Retinal pigment epithelial cell (primary cell): ENCODE results near the gene NDUFS3.
"Not testable (repeated sequence)": the region's sequence is repeated elsewhere in the genome, so short reads cannot be mapped to it uniquely, and the experiment has no call there.

Experiments used
- DNase-seq: peaks from one replicate; pipeline ENCODE4 v3.0.0-alpha.2; 2010; ENCODE audit warnings: low read depth
- H3K4me3 ChIP-seq: 2 replicates; pipeline ENCODE4 v1.5.1; 2011; ENCODE audit warnings: mild to moderate bottlenecking, low read length, control low read depth, moderate library complexity
- TF ChIP-seq, protein P1 (sequence below): conservative IDR thresholded peaks from 2 replicates; pipeline ENCODE4 v1.5.1; 2011; ENCODE audit warnings: low read depth, low read length, control low read depth, inconsistent platforms

Gene NDUFS3

DNA sequence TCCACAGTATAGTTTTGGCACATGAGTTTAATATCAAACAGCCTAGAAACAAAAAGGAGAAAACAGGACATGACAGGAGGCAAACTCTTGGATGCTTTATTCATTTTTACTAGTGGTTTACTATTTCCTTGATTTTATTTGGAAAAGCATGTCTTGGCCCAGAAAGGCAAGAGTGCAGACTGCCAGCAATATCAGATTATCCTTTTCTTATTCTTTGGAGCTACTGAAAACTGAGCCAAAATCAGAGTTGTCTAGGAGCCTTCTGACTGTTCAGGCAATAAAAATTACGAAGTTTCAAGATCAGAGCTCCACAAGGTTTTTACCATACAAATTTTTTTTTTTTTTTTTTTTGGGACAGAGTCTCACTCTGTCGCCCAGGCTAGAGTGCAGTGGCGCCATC is 42.0 kb upstream of the NDUFS3 start:
- TF ChIP-seq, protein P1, sequence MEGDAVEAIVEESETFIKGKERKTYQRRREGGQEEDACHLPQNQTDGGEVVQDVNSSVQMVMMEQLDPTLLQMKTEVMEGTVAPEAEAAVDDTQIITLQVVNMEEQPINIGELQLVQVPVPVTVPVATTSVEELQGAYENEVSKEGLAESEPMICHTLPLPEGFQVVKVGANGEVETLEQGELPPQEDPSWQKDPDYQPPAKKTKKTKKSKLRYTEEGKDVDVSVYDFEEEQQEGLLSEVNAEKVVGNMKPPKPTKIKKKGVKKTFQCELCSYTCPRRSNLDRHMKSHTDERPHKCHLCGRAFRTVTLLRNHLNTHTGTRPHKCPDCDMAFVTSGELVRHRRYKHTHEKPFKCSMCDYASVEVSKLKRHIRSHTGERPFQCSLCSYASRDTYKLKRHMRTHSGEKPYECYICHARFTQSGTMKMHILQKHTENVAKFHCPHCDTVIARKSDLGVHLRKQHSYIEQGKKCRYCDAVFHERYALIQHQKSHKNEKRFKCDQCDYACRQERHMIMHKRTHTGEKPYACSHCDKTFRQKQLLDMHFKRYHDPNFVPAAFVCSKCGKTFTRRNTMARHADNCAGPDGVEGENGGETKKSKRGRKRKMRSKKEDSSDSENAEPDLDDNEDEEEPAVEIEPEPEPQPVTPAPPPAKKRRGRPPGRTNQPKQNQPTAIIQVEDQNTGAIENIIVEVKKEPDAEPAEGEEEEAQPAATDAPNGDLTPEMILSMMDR = no peak
- DNase-seq = no peak
- H3K4me3 ChIP-seq = no peak overlapping the region

DNA sequence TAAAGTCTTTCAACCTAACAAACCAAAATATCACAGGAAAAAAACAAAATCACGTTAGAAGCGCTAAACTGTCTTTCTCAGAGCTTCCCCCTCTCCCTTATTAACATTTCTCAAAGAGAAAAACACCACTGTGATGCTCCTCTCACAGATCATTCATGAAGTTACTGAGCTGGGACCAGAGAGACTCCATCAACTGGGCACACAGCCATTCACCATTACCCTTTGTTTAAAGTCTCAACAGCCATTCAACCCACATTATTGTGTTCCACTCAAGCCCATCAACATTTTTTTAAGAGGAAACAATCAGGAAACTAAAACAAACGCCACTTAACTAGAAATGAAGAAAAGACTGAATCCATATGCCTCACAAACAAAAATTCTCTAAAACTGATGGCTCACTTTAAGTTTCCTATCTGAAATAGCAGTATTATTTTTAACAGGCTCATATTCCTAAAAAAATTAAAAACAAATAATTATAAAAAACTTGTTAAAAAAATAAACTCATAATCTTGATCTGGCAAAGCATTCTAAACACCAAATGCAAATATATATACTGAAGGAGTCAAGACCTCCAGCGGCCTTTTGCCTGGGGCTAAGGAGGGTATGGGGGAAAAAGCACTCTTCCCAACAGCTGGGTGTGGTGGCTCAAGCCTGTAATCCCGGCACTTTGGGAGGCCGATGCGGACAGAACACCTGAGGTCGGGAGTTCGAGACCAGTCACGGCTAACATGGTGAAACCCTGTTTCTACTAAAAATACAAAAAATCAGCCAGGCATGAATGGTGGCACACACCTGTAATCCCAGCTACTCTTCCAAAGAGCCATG is 39.9 kb upstream of the NDUFS3 start:
- DNase-seq = no peak
- H3K4me3 ChIP-seq = no peak overlapping the region
- TF ChIP-seq, protein P1 = no peak

DNA sequence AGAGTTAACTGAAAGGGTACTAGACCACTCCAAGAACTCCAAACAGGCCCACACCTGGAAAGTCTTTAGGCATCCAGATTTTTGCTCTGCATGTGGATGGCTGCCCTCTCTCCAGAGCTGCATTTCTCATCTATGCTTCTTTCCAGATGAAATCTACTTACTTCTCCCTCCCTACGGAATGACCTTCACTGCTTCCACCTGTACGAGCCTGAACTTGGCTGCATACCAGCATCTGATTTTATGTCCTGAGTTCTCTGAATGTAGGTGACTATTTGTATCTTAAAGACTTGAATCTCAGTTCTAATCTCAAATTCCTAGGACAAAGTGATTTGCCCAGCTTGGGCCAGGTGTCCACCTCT is 39.2 kb upstream of the NDUFS3 start:
- H3K4me3 ChIP-seq = no peak overlapping the region
- TF ChIP-seq, protein P1 = no peak
- DNase-seq = no peak

DNA sequence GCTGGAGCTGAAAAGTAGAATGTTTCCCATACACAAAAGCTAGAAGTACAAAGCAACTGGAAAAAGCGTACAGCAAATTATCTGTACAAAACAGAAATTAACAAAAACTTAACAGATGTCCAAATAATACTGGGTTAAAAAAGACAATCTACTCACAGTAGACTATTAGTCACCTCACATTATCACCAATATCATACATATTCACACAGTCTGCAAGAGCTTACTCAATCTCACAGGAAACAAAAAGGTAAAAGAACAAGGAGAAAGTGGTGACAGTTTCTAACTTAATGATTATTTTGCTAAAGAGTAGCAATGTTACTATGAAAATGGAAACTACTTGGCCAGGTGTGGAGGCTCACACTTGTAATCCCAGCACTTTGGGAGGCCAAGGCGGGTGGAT is 37.8 kb upstream of the NDUFS3 start:
- no peak overlapping the region for H3K4me3 ChIP-seq
- DNase-seq = no peak
- TF ChIP-seq, protein P1 = no peak

DNA sequence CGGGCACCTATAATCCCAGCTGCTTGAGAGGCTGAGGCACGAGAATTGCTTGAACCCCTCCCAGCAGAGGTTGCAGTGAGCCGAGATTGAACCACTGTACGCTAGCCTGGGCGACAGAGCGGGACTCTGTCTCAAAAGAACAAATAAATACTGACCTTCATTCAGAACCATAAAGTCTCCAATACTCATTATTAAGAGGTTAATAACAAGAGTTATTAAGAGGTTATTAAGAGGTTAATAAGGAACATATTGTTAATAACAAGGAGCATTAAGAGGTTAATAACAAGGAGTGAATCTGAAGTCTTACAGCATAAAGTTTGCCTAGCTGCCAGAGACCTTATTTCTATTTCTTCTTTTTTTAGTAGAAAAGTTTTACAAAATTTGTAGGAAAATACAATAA is 33.6 kb upstream of the NDUFS3 start:
- DNase-seq = no peak
- H3K4me3 ChIP-seq = no peak overlapping the region
- TF ChIP-seq, protein P1 = no peak

DNA sequence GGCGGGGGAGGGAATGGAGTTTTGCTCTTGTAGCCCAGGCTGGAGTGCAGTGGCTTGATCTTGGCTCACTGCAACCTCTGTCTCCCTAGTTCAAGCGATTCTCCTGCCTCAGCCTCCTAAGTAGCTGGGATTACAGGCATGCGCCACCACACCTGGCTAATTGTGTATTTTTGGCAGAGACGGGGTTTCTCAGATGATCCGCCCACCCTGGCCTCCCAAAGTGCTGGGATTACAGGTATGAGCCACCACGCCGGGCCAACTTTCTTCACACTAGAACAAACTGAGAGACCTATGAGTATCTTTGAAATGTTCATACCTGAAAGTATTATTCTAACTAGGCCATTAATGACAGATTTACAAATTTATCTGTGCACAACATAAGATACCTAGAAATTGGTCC is 32.6 kb upstream of the NDUFS3 start:
- H3K4me3 ChIP-seq, DNase-seq: not testable (repeated sequence)

DNA sequence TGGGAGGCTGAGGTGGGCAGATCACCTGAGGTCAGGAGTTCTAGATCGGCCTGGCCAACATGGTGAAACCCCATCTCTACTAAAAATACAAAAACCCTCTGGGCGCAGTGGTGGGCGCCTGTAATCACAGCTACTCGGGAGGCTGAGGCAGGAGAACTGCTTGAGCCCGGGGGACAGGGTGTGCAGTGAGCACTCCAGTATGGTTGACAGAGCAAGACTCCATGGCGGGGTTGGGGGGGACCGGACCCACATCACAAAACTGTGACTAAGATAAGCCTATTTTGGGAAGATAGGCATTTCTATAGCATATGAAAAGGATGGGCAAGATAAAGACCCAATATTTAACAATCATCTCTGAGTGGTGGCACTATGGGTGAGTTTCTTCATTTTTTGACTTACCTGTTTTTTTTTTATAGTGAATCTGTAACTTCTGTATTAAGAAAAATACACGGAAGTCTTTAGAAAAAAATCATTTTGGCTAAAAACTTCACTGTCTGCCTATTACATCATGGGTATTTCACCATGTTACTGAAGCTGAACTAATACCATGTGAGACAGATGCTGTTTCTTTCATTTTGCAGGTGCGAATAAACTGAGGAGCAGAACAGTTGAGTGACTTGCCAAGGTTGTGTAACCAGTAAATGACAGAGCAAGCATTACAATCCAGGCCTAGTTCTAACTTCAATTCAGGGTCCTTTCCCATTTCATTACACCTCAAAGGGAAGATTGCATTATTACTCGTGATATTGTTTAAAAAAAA is 28.4 kb upstream of the NDUFS3 start:
- DNase-seq = no peak
- TF ChIP-seq, protein P1 = no peak
- no peak overlapping the region for H3K4me3 ChIP-seq
